SIG-M5 treated with dmso at 0.1 percent for 504 hours (cell line): ENCODE data around the gene INPP1.
"Not testable (repeated sequence)": the region's sequence is repeated elsewhere in the genome, so short reads cannot be mapped to it uniquely, and the experiment has no call there.

Experiments
- DNase-seq: peaks from one replicate; lab custom pipeline; 2025; ENCODE audit not compliant: unreplicated experiment; lab: John Stamatoyannopoulos, UW

INPP1 gene

GRCh38 chr2:190343536-190344275 is at the start of gene INPP1:
TSS of gene INPP1 (plus strand) at chr2:190343589. CDS start at chr2:190360103, 16,514 bp downstream.
- peak; percentile 94 for DNase-seq

- not testable (repeated sequence) for DNase-seq
Measured at GRCh38 chr2:190297880-190298279, 45.5 kb upstream of the INPP1 start.

GRCh38 chr2:190301032-190301431 is 42.4 kb upstream of the INPP1 start:
- no peak for DNase-seq

GRCh38 chr2:190302052-190302451 is 41.3 kb upstream of the INPP1 start:
- DNase-seq: no peak

- no peak for DNase-seq
Measured at GRCh38 chr2:190303647-190304046, 39.7 kb upstream of the INPP1 start.

- DNase-seq: no peak
Measured at GRCh38 chr2:190304404-190304803, 39.0 kb upstream of the INPP1 start.

- no peak for DNase-seq
Measured at GRCh38 chr2:190308031-190308430, 35.4 kb upstream of the INPP1 start.

- no peak for DNase-seq
Measured at GRCh38 chr2:190311893-190312634, 31.3 kb upstream of the INPP1 start.

GRCh38 chr2:190312635-190313025 is 30.8 kb upstream of the INPP1 start:
- not testable (repeated sequence) for DNase-seq

- DNase-seq: no peak
Measured at GRCh38 chr2:190313880-190314279, 29.5 kb upstream of the INPP1 start.

GRCh38 chr2:190315273-190315672 is 28.1 kb upstream of the INPP1 start:
- no peak for DNase-seq

- DNase-seq: no peak
Measured at GRCh38 chr2:190318514-190318913, 24.9 kb upstream of the INPP1 start.

GRCh38 chr2:190318931-190319554 is 24.3 kb upstream of the INPP1 start:
- DNase-seq: peak; percentile 31

- peak; percentile 99 for DNase-seq
Measured at GRCh38 chr2:190319555-190320498, 23.6 kb upstream of the INPP1 start, which contains the start of gene HIBCH. TSS of gene HIBCH (minus strand) at chr2:190319826. CDS start at chr2:190319750, 76 bp downstream.

GRCh38 chr2:190320696-190321095 is 22.7 kb upstream of the INPP1 start:
- DNase-seq: no peak

GRCh38 chr2:190323406-190323805 is 20.0 kb upstream of the INPP1 start:
- DNase-seq: no peak

GRCh38 chr2:190325588-190325987 is 17.8 kb upstream of the INPP1 start:
- no peak for DNase-seq

- no peak for DNase-seq
Measured at GRCh38 chr2:190327867-190328572, 15.4 kb upstream of the INPP1 start.

- DNase-seq: no peak
Measured at GRCh38 chr2:190328573-190329147, 14.7 kb upstream of the INPP1 start.

GRCh38 chr2:190333395-190333794 is 10.0 kb upstream of the INPP1 start:
- no peak for DNase-seq
